K562 (cell line): Measurements from ENCODE around the gene S100P.

Source experiments
- CBX3 ChIP-seq, 2 experiments: IDR thresholded peaks; 1 replicate in 1 of 2; 2 replicates in 1 of 2; pipeline ENCODE4 v1.6.1; 2012; ENCODE audit warnings: inconsistent platforms in 2 of 2, low read length in 2 of 2, borderline replicate concordance in 1 of 2, control low read depth in 1 of 2
- CREB1 ChIP-seq, 2 experiments: sonication (generic) in 1 of 2; formaldehyde crosslinking in 1 of 2; IDR thresholded peaks; 2 replicates each; pipeline versions ENCODE4 v1.6.1 to v1.8.0; 2012 to 2022; ENCODE audit warnings: inconsistent platforms in 1 of 2, mild to moderate bottlenecking in 1 of 2, missing genetic modification reagents in 1 of 2, moderate library complexity in 1 of 2
- CTCF ChIP-seq, 3 experiments: IDR thresholded peaks in 2 of 3; conservative IDR thresholded peaks in 1 of 3; 2 replicates each; pipeline ENCODE4 v1.5.1; 2011 to 2012; ENCODE audit warnings: low read length in 3 of 3, mild to moderate bottlenecking in 3 of 3, control low read depth in 2 of 3, improper control_type of control experiment in 1 of 3, inconsistent platforms in 1 of 3, low read depth in 1 of 3, mixed read lengths in 1 of 3, moderate library complexity in 1 of 3; ENCODE audit not compliant: insufficient read depth in 2 of 3
- HOXB6 ChIP-seq: fragments of 250-450 bp; sonication (Bioruptor Pico); IDR thresholded peaks from 2 replicates; pipeline ENCODE4 v1.5.1; 2022; ENCODE audit warnings: mild to moderate bottlenecking, borderline replicate concordance
- SOX6 ChIP-seq: fragments of 450-650 bp; IDR thresholded peaks from 2 replicates; pipeline ENCODE4 v1.6.1; 2014; ENCODE audit warnings: mild to moderate bottlenecking
- THRA ChIP-seq: fragments of 450-650 bp; IDR thresholded peaks from 2 replicates; pipeline ENCODE4 v1.6.1; 2017; ENCODE audit warnings: mild to moderate bottlenecking, moderate library complexity
- ZBTB34 ChIP-seq: fragments of 250-450 bp; sonication (Bioruptor Pico); IDR thresholded peaks from 2 replicates; pipeline ENCODE4 v1.8.0; 2021; ENCODE audit warnings: mild to moderate bottlenecking, moderate library complexity
- ZNF717 ChIP-seq: fragments of 250-450 bp; sonication (Bioruptor Pico); IDR thresholded peaks from 2 replicates; pipeline ENCODE4 v1.5.0; 2021

- TF ChIP-seq CREB1 (IDR thresholded peaks at IDR 0.05), result no peak
- no peak for TF ChIP-seq CREB1 (CRISPR knock-in tag; IDR thresholded peaks at IDR 0.05)
- TF ChIP-seq CBX3 (IDR thresholded peaks at IDR 0.05; ENCODE audit: borderline replicate concordance in 1 of 2, low read length in 2 of 2), result no peak
- no peak for TF ChIP-seq SOX6
- no peak for TF ChIP-seq HOXB6
- no peak for TF ChIP-seq CTCF (IDR thresholded peaks at IDR 0.05 in 2 of 3, conservative IDR thresholded peaks at IDR 0.05 in 1 of 3; ENCODE audit: insufficient read depth in 2 of 3, low read depth in 1 of 3, low read length in 3 of 3)
- no peak for TF ChIP-seq ZNF717
- no peak for TF ChIP-seq ZBTB34 (CRISPR knock-in tag)
- TF ChIP-seq THRA, result no peak
Observed at GRCh38 chr4:6742507-6742906, 48.8 kb downstream of the S100P start.
